ENCODE results near the gene FHL5.
"Not testable (repeated sequence)": the region's sequence is repeated elsewhere in the genome, so short reads cannot be mapped to it uniquely, and the experiment has no call there.

Gene FHL5

GRCh38 chr6:96562886-96563285 lies at the start of gene FHL5:
FHL5 (plus strand) TSS chr6:96563128; CDS start chr6:96603614, 40,486 bp downstream.
- DNase-seq (ENCODE audit: low spot score), result no peak

- no peak for DNase-seq (ENCODE audit: low spot score)
Measured at GRCh38 chr6:96520171-96521115, 42.5 kb upstream of the FHL5 start.

GRCh38 chr6:96521306-96521643 lies 41.7 kb upstream of the FHL5 start:
- DNase-seq (ENCODE audit: low spot score), result no peak

- peak; percentile 93 for DNase-seq (ENCODE audit: low spot score)
Measured at GRCh38 chr6:96521644-96522464, 41.1 kb upstream of the FHL5 start, which contains the start of gene UFL1. UFL1 (plus strand) TSS chr6:96521806; CDS start chr6:96521874, 68 bp downstream.

- DNase-seq (ENCODE audit: low spot score), result no peak
Measured at GRCh38 chr6:96522465-96523009, 40.4 kb upstream of the FHL5 start.

GRCh38 chr6:96528193-96528592 lies 34.7 kb upstream of the FHL5 start:
- no peak for DNase-seq (ENCODE audit: low spot score)

- DNase-seq (ENCODE audit: low spot score), result no peak
Measured at GRCh38 chr6:96532399-96532798, 30.5 kb upstream of the FHL5 start.

GRCh38 chr6:96537726-96538125 lies 25.2 kb upstream of the FHL5 start:
- no peak for DNase-seq (ENCODE audit: low spot score)

GRCh38 chr6:96542702-96543101 lies 20.2 kb upstream of the FHL5 start:
- DNase-seq (ENCODE audit: low spot score), result no peak

GRCh38 chr6:96545882-96546281 lies 17.0 kb upstream of the FHL5 start:
- DNase-seq (ENCODE audit: low spot score), result no peak

- no peak for DNase-seq (ENCODE audit: low spot score)
Measured at GRCh38 chr6:96547654-96548053, 15.3 kb upstream of the FHL5 start.

- no peak for DNase-seq (ENCODE audit: low spot score)
Measured at GRCh38 chr6:96554558-96554957, 8.4 kb upstream of the FHL5 start.

GRCh38 chr6:96559740-96560139 lies 3.2 kb upstream of the FHL5 start:
- DNase-seq (ENCODE audit: low spot score), result not testable (repeated sequence)

GRCh38 chr6:96563853-96564252 lies 925 bp downstream of the FHL5 start:
- no peak for DNase-seq (ENCODE audit: low spot score)

- no peak for DNase-seq (ENCODE audit: low spot score)
Measured at GRCh38 chr6:96570053-96570452, 7.1 kb downstream of the FHL5 start.

GRCh38 chr6:96571551-96571950 lies 8.6 kb downstream of the FHL5 start:
- no peak for DNase-seq (ENCODE audit: low spot score)

GRCh38 chr6:96575359-96575758 lies 12.4 kb downstream of the FHL5 start:
- DNase-seq (ENCODE audit: low spot score), result no peak

GRCh38 chr6:96576221-96576620 lies 13.3 kb downstream of the FHL5 start:
- no peak for DNase-seq (ENCODE audit: low spot score)

GRCh38 chr6:96582021-96582420 lies 19.1 kb downstream of the FHL5 start:
- no peak for DNase-seq (ENCODE audit: low spot score)

GRCh38 chr6:96582436-96582835 lies 19.5 kb downstream of the FHL5 start:
- no peak for DNase-seq (ENCODE audit: low spot score)

- no peak for DNase-seq (ENCODE audit: low spot score)
Measured at GRCh38 chr6:96604420-96604819, 41.5 kb downstream of the FHL5 start.

- DNase-seq (ENCODE audit: low spot score), result no peak
Measured at GRCh38 chr6:96608074-96608473, 45.1 kb downstream of the FHL5 start.

GRCh38 chr6:96610019-96610418 lies 47.1 kb downstream of the FHL5 start:
- DNase-seq (ENCODE audit: low spot score), result no peak
